GM18520 (cell line): Measurements from ENCODE around the gene TIMM44.
A peak's percentile ranks its signal among the peaks of the same experiment; 100 is the strongest.

Experiments
- ATAC-seq: cut with Tn5 transposase; IDR thresholded peaks from one replicate; pipeline ENCODE4 v1.9.1; 2021; ENCODE audit not compliant: unreplicated experiment

TIMM44 gene

DNA sequence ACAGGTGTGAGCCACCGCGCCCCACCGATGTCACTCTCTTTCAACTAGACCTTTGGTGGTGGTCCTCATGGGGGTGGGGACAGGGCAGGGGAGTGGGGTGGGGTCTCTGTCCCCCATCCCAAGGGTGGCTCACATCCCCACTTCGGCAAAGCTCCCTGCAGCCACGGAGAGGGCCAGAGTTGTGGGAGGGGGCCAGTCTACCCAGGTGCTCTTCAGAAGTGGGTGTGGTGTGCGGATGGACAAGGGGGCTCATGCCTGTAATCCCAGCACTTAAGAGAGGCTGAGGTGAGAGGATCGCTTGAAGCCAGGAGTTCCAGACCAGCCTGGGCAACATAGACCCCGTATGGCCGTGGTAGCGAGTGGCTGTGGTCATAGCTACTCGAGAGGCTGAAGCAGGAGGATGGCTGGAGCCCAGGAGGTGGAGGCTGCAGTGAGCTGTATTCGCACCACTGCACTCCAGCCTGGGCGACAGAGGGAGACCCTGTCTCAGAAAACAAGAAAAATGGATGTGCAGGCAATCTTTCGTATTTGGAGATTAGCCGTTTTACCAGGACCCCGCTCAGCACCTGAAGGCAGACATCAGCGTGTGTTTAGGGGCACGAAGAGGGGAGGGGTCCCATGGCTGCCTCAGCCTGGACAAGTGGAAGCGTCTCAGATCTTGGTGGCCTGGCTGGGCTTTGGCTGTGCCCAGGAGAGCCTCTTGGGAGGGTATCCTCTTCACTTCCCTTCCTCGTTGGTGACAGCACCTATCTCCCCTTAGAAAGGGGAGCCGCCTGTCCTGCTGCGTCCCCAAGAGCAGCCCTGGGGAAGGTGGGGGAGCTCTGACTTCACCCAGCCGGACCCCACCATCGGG, 28.0 kb downstream of the TIMM44 start:
- no peak for ATAC-seq

DNA sequence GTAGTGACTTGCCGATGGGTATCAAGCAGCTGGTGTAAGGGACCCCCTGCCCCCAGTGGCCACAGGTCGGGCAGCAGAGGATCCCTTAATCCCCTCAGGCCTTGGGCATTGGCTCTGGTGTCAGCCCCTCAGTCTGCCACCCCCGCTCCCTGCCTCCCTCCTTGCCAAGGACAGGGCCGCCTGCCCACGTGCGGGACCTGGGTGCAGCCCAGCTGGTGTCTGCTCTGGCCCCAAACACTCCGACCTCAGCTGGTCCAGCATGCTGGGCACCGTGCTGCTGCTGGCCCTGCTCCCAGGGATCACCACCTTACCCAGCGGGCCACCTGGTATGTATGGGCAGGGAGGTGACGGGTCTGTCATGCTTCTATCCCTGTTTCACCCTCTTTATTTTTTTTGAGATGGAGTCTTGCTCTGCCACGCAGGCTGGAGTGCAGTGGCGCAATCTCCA, 28.8 kb downstream of the TIMM44 start, which contains the start of gene TGFBR3L:
Gene TGFBR3L (plus strand): TSS at position 233 of the 448 bp plus-strand sequence.
- ATAC-seq: no peak

DNA sequence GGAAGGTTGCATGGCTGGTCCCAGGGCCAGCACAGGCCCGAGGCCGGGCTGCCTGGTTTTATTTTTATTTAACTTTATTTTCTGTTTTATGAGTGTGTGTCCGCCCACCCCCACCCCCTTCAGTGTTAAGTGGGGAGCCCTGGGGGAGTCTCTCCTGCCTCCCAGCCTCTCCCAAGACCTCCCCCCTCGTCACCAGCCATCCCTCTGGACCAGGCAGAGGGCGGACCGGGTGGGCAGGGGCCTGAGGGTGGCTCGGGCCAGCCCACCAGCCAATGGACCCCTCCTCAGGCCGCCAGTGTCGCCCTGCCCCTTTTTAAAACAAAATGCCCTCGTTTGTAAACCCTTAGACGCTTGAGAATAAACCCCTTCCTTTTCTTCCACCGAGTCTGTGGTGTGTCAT, 29.4 kb downstream of the TIMM44 start:
- no peak for ATAC-seq

- ATAC-seq: no peak
Measured at GRCh38 chr19:7913652-7914051, 29.8 kb downstream of the TIMM44 start.

GRCh38 chr19:7912697-7913564, 30.5 kb downstream of the TIMM44 start:
- ATAC-seq: no peak

GRCh38 chr19:7912144-7912696, 31.2 kb downstream of the TIMM44 start:
- no peak for ATAC-seq

DNA sequence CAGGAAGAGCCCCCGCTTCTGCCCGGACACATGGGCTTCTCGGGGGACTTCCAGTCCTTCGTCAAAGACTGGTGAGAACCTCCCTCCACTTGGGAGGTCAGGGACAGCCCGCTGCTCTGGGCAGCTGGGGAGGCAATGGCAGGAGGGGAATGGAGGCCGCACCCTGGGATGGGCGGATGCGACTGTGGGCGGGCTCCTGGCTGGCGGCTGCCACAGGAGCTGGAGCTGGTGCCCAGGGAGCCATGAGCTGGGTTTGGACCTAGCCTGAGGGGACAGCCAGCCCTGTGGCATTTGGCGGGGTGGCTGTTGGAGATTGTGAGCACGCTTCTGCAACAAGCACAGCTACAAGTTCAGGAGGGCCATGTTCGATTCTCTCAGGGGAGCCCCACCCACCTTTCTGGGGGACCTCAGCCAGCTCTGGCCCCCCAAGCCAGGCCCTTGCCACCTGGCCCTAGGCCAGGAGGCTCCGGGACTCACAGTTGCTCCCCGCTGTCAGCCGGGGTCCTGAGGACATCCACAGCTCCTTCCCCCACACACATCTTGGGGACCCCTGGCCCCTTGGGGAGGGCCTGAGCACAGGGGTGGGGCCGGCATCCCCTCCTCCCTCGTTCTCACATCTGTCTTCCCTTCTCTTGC, 31.8 kb downstream of the TIMM44 start:
- no peak for ATAC-seq

- no peak for ATAC-seq
Measured at GRCh38 chr19:7910321-7911161, 32.9 kb downstream of the TIMM44 start.

- ATAC-seq: no peak
Measured at GRCh38 chr19:7909471-7910067, 33.9 kb downstream of the TIMM44 start.

DNA sequence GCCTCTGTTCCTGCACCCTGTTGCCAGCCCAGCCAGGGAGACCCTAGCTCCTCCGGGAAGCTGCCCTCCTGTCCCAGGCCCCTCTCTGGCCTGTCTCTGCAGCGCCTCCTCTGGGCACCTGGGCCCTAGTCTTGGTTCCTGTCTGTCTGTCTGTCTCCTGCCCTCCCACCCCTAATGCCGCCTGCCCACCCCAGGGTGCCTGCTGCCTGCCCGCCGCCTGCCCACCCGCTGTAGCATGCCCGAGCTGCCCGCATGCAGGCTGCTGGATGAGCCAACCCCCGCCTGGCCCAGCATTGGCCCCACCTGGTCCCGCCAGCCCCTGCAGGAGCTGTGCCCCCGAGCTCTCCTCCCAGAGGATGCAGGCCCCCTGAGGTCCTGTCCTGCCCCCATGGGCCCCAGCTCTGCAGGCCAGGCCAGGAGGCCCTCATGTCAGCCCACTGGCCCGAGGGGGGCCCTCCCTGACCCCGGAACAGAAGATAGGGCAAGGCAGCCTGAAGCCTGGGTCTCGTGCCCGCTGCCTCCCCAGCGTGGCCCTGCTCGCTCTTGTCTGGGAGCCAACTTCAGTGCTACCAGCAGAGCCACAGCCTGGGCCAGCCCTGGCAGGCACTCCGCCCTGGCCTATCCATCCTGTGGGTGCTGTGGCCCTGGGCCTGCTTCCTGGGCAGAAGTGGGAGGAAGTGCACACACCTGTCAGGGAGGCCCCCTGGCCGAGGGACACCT, 34.6 kb downstream of the TIMM44 start:
- ATAC-seq: no peak

DNA sequence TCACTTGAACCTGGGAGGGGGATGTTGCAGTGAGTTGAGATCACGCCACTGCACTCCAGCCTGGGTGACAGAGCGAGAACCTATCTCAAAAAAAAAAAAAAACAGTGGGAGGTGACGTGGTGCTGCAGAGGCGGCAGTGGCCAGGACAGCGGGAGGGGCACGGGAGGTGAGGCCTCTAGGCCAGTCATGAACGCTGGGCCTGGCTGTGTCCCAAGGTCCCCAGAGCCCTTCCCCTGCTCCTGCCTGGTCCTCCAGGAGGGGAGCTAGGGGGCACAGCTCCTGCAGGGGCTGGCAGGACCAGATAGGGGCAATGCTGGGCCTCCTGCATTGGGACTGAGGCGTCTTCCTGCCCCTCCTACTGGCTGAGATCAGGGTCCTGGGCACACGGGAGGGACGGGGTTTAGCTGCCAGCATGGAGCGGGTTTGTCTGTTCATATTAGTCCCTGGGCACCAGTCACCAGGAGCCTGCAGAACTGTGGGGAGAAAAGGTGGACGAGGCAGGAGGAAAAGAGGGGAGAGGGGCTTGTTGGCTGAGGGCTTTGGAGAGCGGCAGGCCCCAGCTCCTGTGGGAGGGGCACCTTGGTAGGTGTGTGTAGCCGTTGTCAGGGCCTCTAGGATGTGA, 35.3 kb downstream of the TIMM44 start:
- no peak for ATAC-seq

DNA sequence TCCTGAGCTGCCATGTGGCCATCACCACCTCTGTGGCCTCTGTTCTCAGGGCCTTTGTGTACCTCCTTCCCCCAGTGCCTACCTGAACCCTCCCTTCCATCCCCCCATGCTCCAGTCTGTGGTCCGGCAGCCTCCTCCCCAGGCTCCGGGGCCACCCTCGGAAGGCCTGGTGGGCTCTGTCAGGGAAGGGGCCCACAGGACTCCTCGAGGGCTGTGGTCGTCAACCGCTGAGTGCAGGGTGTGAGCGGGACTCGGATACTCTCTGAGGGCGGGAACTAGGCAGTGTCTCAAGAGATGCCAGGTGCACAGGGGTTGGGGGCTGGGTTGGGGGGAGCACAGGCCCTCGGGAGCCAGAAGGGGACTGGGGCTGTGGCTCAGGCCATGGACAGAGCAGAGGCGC, 35.9 kb downstream of the TIMM44 start:
- no peak for ATAC-seq

GRCh38 chr19:7907122-7907521, 36.3 kb downstream of the TIMM44 start:
- no peak for ATAC-seq

- ATAC-seq: no peak
Measured at GRCh38 chr19:7905859-7906258, 37.6 kb downstream of the TIMM44 start.

DNA sequence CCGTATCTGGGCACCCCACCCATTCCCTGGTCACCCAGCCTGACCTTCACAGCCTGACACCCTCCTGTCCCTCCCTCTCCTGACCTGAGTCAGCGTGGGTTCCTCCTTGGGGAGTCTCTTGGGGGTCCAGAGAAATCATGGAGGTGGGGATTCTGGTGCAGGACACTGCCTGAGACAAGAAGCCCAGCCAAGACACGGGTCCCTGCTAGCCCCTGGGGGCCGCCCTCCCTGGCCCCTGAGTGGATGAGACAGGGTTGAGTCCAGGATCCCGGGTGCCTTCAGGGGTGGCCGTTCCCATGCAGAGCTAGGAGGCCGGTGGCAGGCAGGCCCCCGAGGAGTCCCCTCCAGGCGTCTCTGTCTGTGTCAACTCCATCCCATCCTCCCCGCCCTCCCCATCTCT, 38.2 kb downstream of the TIMM44 start:
- ATAC-seq: no peak

DNA sequence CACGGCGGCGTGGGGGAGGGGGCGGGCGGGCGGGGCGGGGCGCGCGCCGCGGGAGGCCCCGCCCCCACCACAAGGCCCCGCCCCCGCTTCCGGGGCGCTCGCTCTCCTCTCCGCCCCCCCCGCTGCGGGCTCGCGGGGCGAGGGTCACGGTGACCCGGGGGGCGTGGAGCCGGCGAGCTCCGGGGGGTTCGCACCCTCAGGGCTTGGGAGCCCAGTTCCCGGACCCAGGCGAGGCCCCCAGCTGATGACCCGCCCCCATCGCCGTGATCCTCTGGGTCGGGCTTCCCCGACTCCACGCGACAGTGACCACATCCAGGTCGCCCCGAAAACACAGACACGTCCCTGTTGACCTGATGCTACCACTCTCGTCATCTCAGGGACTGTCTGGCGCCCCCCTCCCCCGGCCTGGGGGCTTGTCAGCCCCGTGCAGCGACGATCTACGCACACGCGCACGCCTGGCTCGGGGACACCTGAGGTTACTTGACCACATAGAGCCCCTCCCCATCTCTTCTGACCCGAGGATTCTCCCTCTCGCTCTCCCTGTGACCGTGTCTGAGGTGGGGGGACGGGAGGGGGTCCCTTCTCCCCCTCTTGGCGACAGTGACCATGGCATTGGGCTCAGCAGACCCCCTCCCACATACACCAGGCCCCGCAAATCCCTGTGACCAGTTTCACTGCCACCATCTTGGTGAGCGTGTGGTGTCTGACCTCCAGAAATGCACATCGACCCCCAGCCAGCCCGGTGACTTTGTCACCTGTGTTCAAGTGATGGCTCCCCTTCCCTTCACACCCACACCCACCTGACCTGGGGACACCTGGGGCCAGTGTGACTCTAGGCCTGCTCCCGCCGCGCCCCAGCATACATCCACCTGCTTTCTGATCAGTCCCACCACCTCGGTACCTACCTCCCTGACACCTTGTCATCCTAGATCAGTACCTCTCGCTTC, 39.1 kb downstream of the TIMM44 start:
- ATAC-seq: peak; percentile 15

DNA sequence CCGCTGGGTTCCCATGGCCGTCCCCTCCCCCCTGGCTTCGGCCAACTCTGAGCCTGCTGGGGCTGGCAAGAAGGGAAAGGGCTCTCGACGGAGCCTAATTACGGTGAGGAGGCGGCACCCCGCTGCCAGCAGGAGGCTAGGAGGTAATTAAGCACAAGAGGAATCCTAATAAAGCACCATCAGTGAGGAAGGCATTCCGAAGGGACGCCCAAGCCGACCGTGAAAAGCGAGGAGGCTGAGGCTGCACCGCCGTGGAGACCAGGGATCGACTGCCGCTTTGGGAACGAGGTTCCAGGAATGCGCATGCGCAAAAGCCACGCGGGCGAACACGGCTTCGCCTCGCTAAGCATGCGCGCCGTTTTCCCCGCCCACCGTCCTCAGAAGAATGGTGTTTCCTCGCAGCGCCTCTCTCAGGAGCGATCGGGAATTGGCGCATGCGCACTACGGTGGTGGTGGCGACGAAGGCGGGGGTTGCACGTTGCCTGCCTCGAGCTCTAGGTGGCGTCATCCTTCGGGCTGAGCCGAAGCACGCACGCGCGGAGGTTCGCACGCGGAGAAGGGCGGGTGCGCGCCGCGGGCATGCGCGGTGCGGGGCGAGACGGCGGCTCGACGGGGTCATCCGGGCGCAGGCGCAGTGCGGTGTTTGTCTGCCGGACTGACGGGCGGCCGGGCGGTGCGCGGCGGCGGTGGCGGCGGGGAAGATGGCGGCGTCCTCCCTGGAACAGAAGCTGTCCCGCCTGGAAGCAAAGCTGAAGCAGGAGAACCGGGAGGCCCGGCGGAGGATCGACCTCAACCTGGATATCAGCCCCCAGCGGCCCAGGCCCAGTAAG, 40.0 kb downstream of the TIMM44 start, which contains the start of gene MAP2K7:
Gene MAP2K7 (plus strand): TSS at position 634 of the 830 bp plus-strand sequence. CDS start 68 bp downstream, at position 702.
- ATAC-seq: peak; percentile 89
